ENCODE measurements around the gene LMO7.
"Not testable (repeated sequence)": the region's sequence is repeated elsewhere in the genome, so short reads cannot be mapped to it uniquely, and the experiment has no call there.

LMO7 gene

DNA sequence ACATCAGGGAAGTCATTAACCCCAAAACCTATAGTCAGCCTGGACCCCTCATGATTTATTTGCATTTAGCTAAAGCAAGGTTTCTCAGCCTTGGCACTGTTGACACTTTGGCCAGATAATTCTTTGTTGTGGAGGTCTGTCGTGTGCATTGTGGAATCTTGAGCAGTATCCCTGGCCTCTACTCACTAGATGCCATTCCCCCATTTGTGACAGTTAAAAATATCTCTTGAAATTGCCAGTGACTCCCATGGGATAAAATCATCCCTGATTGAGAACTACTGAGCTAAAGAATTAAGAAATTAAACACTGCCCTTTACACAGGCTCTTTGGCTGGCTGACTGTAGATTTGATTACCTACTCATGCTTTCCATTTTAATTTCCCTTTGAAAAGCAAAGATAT is 102.7 kb downstream of the LMO7 start:
- FAIRE-seq (no peak), DNase-seq (ENCODE audit: insufficient read length, low spot score) (no peak)

DNA sequence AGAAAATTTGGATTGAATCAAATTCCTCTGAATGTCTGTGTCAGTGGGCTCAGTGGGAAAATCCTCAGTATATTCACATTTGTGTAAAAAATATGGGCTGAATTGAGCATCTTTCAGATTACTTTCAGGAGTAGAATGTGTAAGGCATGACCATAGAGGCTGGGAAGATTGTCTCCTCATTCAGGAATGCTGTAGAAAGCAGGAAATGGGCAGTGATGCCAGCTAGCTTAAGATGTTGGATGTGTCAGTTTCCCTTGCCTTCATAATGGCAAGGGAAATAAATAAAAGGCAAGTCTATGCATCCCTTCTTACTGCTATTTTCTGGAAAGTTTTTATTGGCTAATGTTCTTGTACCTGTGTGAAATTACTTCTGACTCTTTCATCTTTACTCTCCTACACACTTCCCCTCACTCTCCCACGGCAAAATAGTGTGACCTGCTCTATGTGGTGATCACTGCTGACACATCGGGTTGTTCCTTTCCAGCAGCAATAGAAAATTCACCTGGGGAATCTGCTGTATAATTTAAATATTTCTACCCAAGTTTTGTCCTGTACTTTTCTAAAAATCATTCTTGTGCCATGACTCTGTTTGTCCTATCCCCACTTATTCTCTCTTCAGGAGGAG is 103.2 kb downstream of the LMO7 start:
- FAIRE-seq, result no peak
- no peak for DNase-seq (ENCODE audit: insufficient read length, low spot score)

DNA sequence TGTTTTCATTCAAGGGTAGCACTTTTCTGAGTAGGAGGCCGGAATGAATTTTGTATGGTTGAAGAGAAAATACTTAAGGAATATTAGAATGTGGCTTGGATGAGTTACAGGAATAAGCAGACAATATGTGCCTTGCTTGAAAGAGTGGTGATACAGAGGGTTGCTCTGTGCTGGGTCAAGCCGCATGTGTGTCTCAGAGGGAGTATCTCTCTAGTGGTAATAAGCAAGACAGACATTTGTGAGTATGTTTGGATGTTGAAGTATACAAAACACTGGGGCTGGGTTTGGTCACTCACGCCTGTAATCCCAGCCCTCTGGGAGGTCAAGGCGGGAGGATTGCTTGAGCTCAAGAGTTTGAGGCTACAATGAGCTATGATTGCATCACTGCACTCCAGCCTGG is 103.9 kb downstream of the LMO7 start:
- no peak for FAIRE-seq
- DNase-seq (ENCODE audit: insufficient read length, low spot score), result no peak

DNA sequence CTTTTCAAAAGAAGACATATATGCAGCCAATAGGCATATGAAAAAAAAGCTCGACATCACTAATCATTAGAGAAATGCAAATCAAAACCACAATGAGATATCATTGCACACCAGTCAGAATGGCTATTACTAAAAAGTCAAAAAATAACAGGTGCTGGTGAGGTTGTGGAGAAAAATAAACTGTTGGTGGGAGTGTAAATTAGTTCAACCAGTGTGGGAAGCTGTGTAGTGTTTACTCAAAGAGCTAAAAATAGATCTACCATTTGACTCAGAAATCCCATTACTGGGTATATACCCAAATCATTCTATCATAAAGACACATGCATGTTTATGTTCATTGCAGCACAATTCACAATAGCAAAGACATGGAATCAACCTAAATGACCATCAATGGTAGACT is 106.9 kb downstream of the LMO7 start:
- DNase-seq (ENCODE audit: insufficient read length, low spot score); FAIRE-seq: not testable (repeated sequence)

DNA sequence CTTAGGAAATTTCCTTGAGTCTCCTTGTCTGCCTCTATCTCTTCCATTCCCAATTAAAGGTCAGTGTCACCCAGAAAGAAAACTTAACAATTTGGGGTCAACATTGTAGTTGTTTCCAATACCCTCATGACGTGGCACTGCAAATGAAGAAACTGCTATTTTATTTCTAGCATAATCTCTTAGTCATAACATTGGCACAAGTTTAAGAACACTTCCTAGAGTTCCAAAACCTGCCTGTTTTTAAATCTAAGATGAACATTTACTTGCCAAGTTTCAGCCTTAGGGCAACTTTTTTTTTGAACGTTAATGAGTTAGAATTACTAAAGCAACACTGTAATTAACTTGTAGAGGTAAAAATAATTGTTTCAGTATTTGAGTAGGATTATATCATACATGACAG is 108.0 kb downstream of the LMO7 start:
- FAIRE-seq (no peak), DNase-seq (ENCODE audit: insufficient read length, low spot score) (no peak)

DNA sequence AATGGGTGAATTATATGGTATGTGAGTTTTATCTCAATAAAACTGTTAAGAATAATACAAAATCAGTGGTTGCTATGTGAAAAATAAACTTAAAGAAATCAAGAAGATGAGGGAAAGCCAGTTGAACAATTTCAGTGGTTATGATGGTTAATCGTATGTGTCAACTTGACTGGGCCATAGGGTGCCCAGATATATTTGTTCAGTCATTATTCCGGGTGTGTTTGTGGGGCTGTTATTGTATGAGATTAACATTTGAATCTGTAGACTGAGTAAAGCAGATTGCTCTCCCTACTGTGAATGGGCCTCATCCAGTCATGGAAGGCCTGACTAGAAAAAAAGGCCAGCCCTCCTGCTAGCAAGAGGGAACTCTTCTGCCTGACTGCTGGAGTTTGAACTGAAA is 109.3 kb downstream of the LMO7 start:
- FAIRE-seq (no peak), DNase-seq (ENCODE audit: insufficient read length, low spot score) (no peak)

DNA sequence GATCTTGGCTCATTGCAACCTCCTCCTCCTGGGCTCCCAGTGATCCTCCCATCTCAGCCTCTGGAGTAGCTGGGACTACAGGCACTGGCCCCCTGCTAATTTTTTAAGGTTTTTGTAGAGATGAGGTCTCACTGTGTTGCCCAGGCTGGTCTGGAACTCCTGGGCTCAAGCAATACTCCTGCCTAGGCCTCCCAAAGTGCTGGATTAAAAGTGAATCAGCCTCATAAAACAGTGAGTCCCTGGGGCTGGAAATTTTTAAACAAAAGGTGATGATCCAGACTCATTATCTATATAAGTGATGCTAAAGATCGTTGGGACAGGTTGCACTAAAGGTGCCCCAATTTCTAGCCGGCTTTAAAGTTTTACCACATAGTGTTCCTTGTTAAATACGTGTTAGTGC is 112.7 kb downstream of the LMO7 start:
- no peak for FAIRE-seq

DNA sequence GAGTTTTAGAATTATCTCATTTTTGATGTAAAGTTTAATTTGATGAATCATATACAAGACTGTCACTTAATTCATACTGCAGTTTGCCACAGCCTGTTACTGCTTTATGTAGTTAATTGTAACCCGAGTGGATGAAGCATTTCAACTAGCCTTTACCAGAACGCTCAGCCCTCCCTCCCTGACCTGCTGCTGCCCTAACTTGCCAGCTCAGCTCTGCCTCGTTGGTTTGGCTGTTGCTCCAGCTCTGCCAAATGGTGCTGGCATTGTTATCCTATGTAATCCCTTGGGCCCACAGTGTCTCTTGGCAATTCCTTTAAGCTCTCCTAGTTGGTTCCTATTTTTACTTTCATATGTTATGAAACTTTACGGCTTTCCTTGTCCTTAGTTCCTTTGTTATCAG is 113.3 kb downstream of the LMO7 start:
- FAIRE-seq (no peak), DNase-seq (ENCODE audit: insufficient read length, low spot score) (no peak)

More for the DNA sequence above, 112.7 kb downstream of the LMO7 start:
- DNase-seq (ENCODE audit: insufficient read length, low spot score), result no peak

DNA sequence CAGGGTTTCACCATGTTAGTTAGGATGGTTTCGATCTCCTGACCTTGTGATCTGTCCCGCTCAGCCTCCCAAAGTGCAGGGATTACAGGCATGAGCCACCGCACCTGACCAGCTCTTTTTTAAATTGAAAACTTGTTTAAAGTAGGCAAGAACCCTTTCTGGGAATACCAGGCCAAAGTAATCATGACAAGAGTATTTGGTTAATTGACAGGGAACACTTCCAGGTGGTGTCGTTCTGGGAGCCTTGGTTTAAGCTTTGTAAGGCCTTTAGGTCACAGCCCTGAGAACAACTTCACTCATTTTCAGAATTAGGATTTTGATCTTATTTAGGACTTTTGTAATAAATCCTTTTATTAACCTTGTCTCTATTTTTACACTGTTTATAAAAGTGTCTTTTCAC is 115.2 kb downstream of the LMO7 start:
- FAIRE-seq (no peak), DNase-seq (ENCODE audit: insufficient read length, low spot score) (no peak)

DNA sequence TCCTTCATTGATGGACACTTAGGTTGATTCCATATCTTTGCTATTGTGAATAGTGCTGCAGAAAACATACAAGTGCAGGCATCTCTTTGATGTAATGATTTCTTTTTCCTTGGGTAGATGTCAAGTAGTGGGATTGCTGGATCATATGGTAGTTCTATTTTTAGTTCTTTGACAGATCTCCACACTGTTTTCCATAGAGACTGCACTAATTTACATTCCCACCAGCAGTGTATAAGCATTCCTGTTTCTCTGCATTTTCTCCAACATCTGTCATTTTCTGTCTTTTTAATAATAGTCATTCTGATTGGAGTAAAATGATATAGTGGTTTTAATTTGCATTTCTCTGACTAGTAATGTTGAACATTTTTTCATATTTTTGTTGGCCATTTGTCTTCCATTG is 116.7 kb downstream of the LMO7 start:
- no peak for DNase-seq (ENCODE audit: insufficient read length, low spot score)
- no peak for FAIRE-seq

DNA sequence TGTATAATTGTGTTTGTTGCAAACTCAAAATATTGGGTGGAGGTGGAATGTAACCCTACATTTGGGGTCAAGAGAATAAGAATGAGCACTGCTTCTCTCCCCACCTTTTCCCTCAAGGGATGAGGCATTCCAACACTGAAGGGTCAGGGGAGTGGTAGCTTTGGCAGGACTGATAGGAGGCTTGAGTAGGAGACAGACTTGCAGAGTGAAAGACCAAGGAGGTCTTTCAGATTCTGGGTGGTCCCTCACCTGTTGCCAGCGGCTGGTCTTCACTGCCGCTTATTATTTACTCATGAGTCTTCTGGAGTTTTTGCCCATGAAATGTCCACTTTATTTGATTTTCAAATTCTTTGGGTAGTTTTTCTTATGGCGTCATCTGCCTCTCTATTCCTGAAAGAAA is 118.8 kb downstream of the LMO7 start:
- DNase-seq (ENCODE audit: insufficient read length, low spot score), result no peak
- FAIRE-seq, result no peak

DNA sequence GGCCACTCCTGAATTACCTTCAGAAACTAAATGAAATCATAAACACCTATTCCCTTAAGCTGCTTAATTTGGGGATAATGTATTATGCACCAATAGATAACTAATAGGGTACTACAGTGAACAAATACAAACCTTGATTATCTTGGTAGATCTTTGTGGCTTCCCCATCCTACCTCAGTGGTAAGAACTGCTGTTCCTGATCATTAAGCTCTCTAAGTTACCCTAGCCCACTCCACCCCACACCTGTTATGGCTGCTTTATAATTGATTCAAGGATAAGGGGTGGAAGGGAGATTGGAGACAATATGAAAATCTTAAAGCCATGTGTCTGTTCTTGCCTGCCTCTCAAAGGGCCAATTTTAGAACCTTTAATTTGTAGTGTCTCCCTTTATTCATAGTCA is 121.2 kb downstream of the LMO7 start:
- DNase-seq (ENCODE audit: insufficient read length, low spot score) (no peak), FAIRE-seq (no peak)

DNA sequence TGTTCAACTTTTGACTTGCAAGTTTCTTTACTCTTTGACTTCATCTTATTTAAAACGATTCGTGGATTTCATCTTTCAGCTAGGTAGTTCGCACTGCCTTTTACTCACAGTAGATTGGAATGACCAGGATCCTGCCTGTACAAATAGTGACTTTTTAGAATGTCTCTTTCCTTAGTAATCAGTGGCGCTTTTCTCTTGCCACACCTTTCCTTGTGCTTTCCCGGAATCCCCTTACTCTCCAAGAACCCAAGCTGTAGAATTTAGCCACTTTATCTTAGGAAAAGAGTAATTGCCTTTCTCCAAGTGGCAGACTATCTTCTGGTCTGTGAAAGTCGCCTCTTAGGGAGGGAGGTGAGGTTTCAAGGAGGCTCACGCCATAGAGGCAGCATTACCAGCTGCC is 123.4 kb downstream of the LMO7 start:
- no peak for DNase-seq (ENCODE audit: insufficient read length, low spot score)
- FAIRE-seq, result no peak

DNA sequence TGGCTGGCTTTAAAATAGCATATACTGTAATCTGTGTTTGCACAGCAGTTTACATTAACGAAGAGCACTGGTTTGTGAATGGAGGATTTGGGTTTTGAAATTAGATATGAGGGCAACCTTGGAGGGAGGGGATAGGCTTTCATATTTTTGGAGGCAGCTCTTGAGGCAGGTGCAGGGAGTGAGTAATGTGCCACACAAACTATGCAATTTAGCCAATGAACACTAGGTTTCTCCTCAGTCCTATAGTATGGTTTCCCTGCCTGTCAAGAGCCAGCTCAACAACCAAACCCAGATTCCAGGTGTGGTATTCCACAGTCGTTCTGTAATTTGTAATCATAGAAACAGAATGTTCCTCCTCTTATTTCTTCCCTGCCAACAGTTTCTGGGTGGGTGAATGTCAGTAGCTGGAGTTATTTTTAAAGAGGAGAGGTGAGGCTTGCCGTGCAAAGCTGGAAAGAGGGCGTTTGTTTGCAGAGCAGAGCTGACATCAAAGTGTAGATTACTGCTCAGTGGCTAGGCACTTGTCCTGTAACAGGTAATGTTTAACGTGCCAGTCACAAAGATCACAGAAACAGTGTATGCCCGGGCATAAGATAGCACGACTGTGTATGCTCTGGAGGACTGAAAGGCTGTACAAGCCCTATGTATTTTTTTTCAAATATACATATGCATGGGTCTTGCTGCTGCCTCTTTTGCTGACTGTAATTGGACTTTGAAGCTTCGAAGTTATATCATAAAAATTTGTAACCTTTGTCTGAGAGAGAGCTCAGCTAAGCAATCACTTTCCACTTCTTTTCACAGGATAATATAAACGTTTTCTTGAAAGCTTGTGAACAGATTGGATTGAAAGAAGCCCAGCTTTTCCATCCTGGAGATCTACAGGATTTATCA is 124.2 kb downstream of the LMO7 start:
- no peak for DNase-seq (ENCODE audit: insufficient read length, low spot score)
- FAIRE-seq, result no peak

DNA sequence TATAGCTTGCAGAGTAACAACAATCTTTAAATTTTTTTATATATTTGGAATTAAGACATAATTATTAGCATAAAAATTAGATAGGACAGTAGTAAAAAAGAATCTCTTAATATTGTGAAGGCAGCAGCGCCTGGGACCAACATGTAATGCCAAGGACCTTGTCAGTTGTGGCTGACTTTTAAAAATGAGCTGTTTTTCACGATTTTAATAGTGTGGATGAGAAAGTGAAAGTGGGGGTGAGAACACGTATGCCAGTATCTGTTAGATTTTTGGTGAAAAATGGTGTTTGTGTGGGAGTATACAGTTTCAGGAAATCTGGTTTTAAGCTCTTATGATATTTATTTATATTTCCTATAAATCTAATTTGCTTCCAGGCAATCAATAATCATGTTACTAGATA is 125.2 kb downstream of the LMO7 start:
- no peak for FAIRE-seq

DNA sequence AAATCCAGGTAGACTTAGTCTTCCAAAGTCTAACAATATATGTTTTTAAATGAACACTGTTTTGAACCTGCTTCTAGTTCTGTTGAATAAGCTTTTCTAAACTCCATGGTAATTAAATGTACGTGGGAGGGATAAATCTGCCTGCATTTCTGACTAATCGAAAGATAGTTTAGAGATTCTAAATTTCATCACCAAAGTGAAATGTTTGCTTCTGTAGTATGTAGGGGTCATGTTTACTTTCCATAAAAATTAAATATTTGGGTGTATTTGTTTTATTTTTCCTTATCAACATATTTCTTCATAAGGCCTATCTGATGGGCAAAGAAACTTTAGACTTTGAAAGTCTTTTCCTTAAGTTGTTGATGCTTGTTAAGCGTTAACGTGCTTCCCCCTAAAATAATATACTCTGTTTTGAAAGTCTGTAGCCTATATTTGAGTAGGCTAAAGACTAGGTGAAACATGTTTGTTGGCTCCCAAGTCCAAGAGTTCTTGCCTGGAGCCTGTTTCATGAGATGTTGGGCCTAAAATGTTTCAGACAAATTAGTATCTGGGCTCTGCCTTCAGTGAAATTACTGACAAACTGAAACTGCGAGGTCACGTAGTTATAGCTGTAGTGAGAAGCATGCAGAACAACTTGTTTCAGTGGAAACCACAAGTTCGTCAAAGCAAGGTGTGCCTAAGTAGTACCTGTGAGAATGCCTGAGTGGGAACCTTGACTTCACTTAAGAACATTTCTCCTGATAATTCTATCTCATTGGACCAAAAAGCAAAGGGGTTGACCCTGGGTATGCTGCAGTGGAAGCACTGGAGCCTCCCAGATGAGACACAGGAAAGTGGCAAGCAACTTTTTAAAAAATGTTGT is 126.2 kb downstream of the LMO7 start:
- DNase-seq (ENCODE audit: insufficient read length, low spot score) (no peak), FAIRE-seq (no peak)

More for the DNA sequence above, 125.2 kb downstream of the LMO7 start:
- no peak for DNase-seq (ENCODE audit: insufficient read length, low spot score)

DNA sequence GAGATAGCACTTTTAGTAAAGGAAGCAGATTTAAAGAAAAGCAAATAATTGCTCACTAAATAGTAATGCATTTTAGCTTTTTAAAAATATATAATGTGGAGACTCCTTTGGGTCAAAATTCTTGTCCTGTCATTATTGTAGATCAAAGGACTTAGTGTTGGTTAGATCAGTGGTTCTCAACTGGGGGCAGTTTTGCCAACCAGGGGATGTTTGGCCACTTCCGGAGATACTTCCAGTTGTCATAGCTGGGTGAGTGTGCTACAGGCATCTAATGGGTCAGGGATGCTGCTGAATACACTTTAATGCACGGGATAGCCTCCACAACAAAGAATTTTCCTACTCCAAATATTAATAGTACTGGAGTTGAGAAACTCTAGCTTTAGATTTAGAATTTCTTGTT is 126.8 kb downstream of the LMO7 start:
- DNase-seq (ENCODE audit: insufficient read length, low spot score) (no peak), FAIRE-seq (no peak)

DNA sequence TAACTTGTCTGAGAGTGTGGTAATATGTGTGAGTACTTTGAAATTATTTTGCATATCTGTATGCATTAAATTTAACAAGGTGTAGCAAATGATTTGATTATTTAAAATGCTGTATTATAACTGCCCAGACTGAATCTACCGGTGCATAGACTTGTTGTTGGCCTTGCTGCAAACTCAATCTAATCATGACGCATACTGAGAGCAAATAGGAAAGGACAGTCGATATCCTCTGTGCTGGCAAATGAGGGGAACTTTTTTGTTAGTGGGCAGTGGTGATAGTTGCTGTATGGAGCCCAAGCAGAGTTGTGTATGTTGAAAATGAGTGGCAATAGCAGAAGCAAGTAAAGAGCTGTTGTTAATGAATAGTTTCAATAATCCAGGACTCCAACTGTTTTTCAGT is 127.4 kb downstream of the LMO7 start:
- FAIRE-seq (no peak), DNase-seq (ENCODE audit: insufficient read length, low spot score) (no peak)

DNA sequence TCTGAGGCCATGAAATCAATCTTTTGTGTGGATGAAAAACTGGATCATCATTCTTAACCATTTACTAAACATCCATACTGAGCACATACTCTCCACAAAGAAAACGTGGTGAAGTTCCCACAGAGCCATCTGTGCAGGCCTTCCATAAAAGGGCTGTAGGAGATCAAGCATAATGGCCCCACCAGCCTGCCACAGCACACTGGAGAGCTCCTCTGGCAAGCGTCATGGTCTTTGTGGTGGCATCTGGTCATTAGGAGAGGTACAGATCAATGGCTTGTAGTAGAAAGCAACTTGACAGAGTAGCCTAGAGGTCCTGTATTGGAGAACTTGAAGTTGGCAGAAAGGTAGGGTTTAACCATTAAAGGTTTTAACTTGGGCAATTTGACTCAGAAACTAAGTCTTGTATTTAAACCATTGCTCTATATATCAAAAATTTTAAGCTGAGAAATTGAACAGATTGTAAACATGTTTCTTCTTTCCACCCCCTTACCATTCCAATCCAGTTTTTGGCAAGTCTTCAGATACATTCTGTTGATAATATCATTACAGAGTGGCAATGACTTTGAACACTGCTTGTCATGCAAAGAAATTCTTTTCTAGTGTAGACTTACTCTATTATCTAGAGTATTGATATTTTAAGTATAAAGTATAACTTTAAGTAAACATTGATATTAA is 128.3 kb downstream of the LMO7 start:
- DNase-seq (ENCODE audit: insufficient read length, low spot score) (no peak), FAIRE-seq (no peak)

DNA sequence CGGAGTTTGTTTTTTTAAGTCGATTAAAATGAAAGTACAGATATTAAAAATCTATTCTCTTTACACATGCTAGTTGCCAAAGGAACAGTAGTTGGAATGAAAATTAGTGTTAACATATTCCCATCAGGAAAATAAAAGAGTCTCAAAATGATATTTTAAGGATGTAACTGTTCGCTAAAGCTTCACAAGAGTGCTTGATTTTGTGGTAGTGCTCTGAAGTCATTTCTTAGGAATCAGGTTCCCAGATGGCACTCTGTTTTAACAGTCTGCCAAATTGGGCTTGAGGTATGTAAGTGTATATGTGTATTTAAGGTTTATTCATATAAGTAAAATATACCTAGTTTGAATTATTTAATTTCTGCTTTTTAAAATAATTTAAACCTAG is 128.8 kb downstream of the LMO7 start:
- DNase-seq (ENCODE audit: insufficient read length, low spot score), result no peak
- no peak for FAIRE-seq

DNA sequence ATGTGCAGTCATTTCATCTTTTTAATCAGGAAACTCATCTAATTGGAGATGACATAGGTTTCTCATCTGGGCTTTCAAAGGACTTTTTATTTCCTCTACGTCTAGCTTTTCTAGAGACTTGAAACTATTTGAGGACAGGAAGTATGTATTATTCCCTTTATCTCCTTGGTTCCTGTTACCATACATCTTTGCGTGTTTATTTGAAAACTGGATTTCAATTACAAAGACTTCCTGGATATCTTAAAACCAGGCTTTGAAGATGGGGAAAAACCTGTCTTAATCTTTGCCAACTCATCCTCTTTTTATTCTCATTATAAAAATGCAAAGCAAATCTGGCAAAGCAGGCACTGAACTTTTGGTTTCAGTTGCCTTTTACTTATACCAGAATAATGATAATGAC is 130.5 kb downstream of the LMO7 start:
- FAIRE-seq (no peak), DNase-seq (ENCODE audit: insufficient read length, low spot score) (no peak)

Data from HTR-8/SVneo (cell line).